Left lung (tissue), 10 donors: ENCODE data around the gene NR3C2. TPM values are rescaled to one million over a fixed set of nuclear protein-coding genes. Genes with fewer than 3 reads are reported as not detected.

Experiments
- ATAC-seq: fragments of 200-7000 bp; cut with Tn5 transposase; one replicate; pipeline ENCODE4 v1.9.1; 2020; ENCODE audit warnings: moderate library complexity
- DNase-seq, 4 donors: peaks; one replicate each; pipeline ENCODE4 v3.0.0-alpha.2; 2013 to 2020
- H3K27ac ChIP-seq, 2 donors: fragments of 200-600 bp; sonication (generic) in 1 of 2; one replicate each; pipeline versions ENCODE4 v1.5.0 to v1.8.0; 2020 to 2021
- H3K27me3 ChIP-seq, 2 donors: fragments of 200-600 bp; sonication (generic) in 1 of 2; one replicate each; pipeline versions ENCODE4 v1.5.0 to v1.8.0; 2020 to 2021
- H3K36me3 ChIP-seq, 2 donors: fragments of 200-600 bp; sonication (generic) in 1 of 2; one replicate each; pipeline versions ENCODE4 v1.5.0 to v1.8.0; 2020 to 2021
- H3K4me1 ChIP-seq, 2 donors: fragments of 200-600 bp; one replicate each; pipeline ENCODE4 v1.8.0; 2021
- H3K4me3 ChIP-seq, 2 donors: fragments of 200-600 bp; sonication (generic) in 1 of 2; one replicate each; pipeline versions ENCODE4 v1.5.0 to v1.8.0; 2020 to 2021; ENCODE audit warnings: mild to moderate bottlenecking in 1 of 2
- H3K9me3 ChIP-seq, 2 donors: fragments of 200-600 bp; sonication (generic) in 1 of 2; one replicate each; pipeline versions ENCODE4 v1.5.0 to v1.8.0; 2020 to 2021
- CTCF ChIP-seq, 2 donors: fragments of 200-600 bp; sonication (generic) in 1 of 2; IDR thresholded peaks; one replicate each; pipeline versions ENCODE4 v1.5.0 to v1.8.0; 2021; ENCODE audit warnings: antibody characterized with exemption in 2 of 2
- intact Hi-C, 2 donors: fragments of 100-400 bp; cut with DNase I; formaldehyde crosslinking; loops; one replicate each; pipeline versions ENCODE4 v1.11.2 to v1.14.2; 2022
- polyA plus RNA-seq, 6 donors: library from polyadenylated mRNA; unstranded; fragments of 120-200 nt; gene quantifications; one replicate each; pipeline ENCODE4 v1.2.1, GENCODE V29; 2013; ENCODE audit not compliant: insufficient read length in 6 of 6
- total RNA-seq, 2 donors: library from RNA; stranded (reverse); fragmentation: NEBNext Ultra II Directional; extraction: Animal tissue kit (Norgen Biotek cat#: 25700); gene quantifications; one replicate each; pipeline ENCODE4 v1.2.1, GENCODE V29; 2021
- donor health status: DM: no; HTN: yes; CAD: no.
- donor health status: DM: no; HTN: no; CAD: no.

Gene NR3C2
- total and polyA plus RNA-seq, 8 donors, result 13.1 to 25.0 (median 17.0) TPM

GRCh38 chr4:148302416-148302815 is 139.8 kb downstream of the NR3C2 start:
- intact Hi-C loops, result no loop called here
- peaks cover 0 to 5% of the 10 kb centered on the region in 2 donors for H3K9me3 ChIP-seq
- no peaks in the 10 kb centered on the region for H3K27me3 ChIP-seq
- H3K36me3 ChIP-seq, result no peaks in the 10 kb centered on the region
- peak; percentile 35 for ATAC-seq
- H3K27ac ChIP-seq, result no peak overlapping the region
- TF ChIP-seq CTCF (IDR thresholded peaks at IDR 0.05), result no peak
- no peak overlapping the region for H3K4me3 ChIP-seq
- no peak for DNase-seq
- H3K4me1 ChIP-seq, result no peaks in the 10 kb centered on the region

- no peak for TF ChIP-seq CTCF (IDR thresholded peaks at IDR 0.05)
- no peak for DNase-seq
- Histone ChIP-seq H3K27ac (no peak overlapping the region), H3K4me1 (no peaks in the 10 kb centered on the region), H3K36me3 (no peaks in the 10 kb centered on the region), H3K4me3 (no peak overlapping the region), H3K9me3 (peaks cover 0 to 5% of the 10 kb centered on the region in 2 donors), H3K27me3 (no peaks in the 10 kb centered on the region)
- intact Hi-C loops, result no loop called here
- no peak for ATAC-seq
Observed at GRCh38 chr4:148300877-148301276, 141.3 kb downstream of the NR3C2 start.

- H3K9me3 ChIP-seq, result peaks cover 0 to 5% of the 10 kb centered on the region in 2 donors
- intact Hi-C loops, result no loop called here
- TF ChIP-seq CTCF (IDR thresholded peaks at IDR 0.05), result no peak
- no peak for ATAC-seq
- no peaks in the 10 kb centered on the region for H3K27me3 ChIP-seq
- H3K36me3 ChIP-seq, result no peaks in the 10 kb centered on the region
- DNase-seq, result no peak
- no peaks in the 10 kb centered on the region for H3K4me1 ChIP-seq
- H3K27ac ChIP-seq, result no peak overlapping the region
- no peak overlapping the region for H3K4me3 ChIP-seq
Observed at GRCh38 chr4:148299337-148299736, 142.9 kb downstream of the NR3C2 start.

- H3K4me1 ChIP-seq, result no peaks in the 10 kb centered on the region
- TF ChIP-seq CTCF (IDR thresholded peaks at IDR 0.05), result no peak
- H3K9me3 ChIP-seq, result peaks cover 0 to 5% of the 10 kb centered on the region in 2 donors
- no peak overlapping the region for H3K4me3 ChIP-seq
- intact Hi-C loops, result no loop called here
- no peaks in the 10 kb centered on the region for H3K36me3 ChIP-seq
- H3K27ac ChIP-seq, result no peak overlapping the region
- no peaks in the 10 kb centered on the region for H3K27me3 ChIP-seq
- ATAC-seq, result no peak
- DNase-seq, result no peak
Observed at GRCh38 chr4:148296498-148296897, 145.7 kb downstream of the NR3C2 start.

- DNase-seq (no peak), ATAC-seq (no peak)
- Histone ChIP-seq H3K4me3 (no peak overlapping the region), H3K27ac (no peak overlapping the region), H3K4me1 (no peaks in the 10 kb centered on the region), H3K9me3 (peaks cover 0 to 3% of the 10 kb centered on the region in 2 donors), H3K27me3 (no peaks in the 10 kb centered on the region), H3K36me3 (no peaks in the 10 kb centered on the region)
- no peak for TF ChIP-seq CTCF (IDR thresholded peaks at IDR 0.05)
- intact Hi-C loops, result no loop called here
Observed at GRCh38 chr4:148295642-148296041, 146.6 kb downstream of the NR3C2 start.
